Body of pancreas (tissue), 4 donors: ENCODE results near the gene TFAP2A. TPM values are rescaled to one million over a fixed set of nuclear protein-coding genes. Genes with fewer than 3 reads are reported as not detected.
A peak's percentile ranks its signal among the peaks of the same experiment; 100 is the strongest.

Experiments
- ATAC-seq: fragments of 150-250 bp; one replicate; pipeline ENCODE4 v1.9.1; 2016
- DNase-seq, 4 donors: peaks; one replicate each; pipeline ENCODE4 v3.0.0-alpha.2; 2019
- H3K27ac ChIP-seq, 4 donors: fragments of 200-600 bp; sonication (generic); 1 replicate in 3 of 4; 2 replicates in 1 of 4; pipeline versions ENCODE4 v1.5.1 to v1.6.1; 2016 to 2019; ENCODE audit warnings: mild to moderate bottlenecking in 1 of 4, mixed read lengths in 1 of 4, moderate library complexity in 1 of 4
- H3K27me3 ChIP-seq, 2 donors: fragments of 200-600 bp; sonication (generic); one replicate each; pipeline ENCODE4 v1.6.0; 2016; ENCODE audit warnings: mild to moderate bottlenecking in 1 of 2
- H3K36me3 ChIP-seq, 2 donors: fragments of 200-600 bp; sonication (generic); replicated peaks in 1 of 2; 2 replicates each; pipeline ENCODE4 v1.5.1; 2016; ENCODE audit warnings: low read depth in 2 of 2; ENCODE audit not compliant: insufficient read depth in 1 of 2
- H3K4me1 ChIP-seq: fragments of 200-600 bp; sonication (generic); one replicate; pipeline ENCODE4 v1.6.0; 2016
- H3K4me3 ChIP-seq, 2 donors: fragments of 200-600 bp; sonication (generic); 1 replicate in 1 of 2; 2 replicates in 1 of 2; pipeline ENCODE4 v1.5.1; 2016 to 2019
- H3K9me3 ChIP-seq, 3 donors: fragments of 200-600 bp; sonication (generic); 1 replicate in 2 of 3; 2 replicates in 1 of 3; pipeline ENCODE4 v1.5.1; 2016
- CTCF ChIP-seq, 7 experiments: fragments of 450-650 bp in 4 of 7; fragments of 200-600 bp in 3 of 7; sonication (generic) in 3 of 7; IDR thresholded peaks; one replicate each; pipeline ENCODE4 v1.5.1; 2016 to 2019; ENCODE audit warnings: antibody characterized with exemption in 7 of 7
- POLR2A ChIP-seq, 3 donors: fragments of 450-650 bp; IDR thresholded peaks; one replicate each; pipeline ENCODE4 v1.6.1; 2016; ENCODE audit warnings: antibody characterized with exemption in 3 of 3, mild to moderate bottlenecking in 2 of 3
- WGBS, 2 donors: methylation state at CpG; one replicate each; pipeline ENCODE4 v1.1.5; 2017; 5-methylcytosine and 5-hydroxymethylcytosine counted together
- intact Hi-C: fragments of 100-400 bp; cut with DNase I; formaldehyde crosslinking; loops from one replicate; pipeline ENCODE4 v1.15.1; 2023
- total RNA-seq, 2 donors: library from RNA; depleted of rRNA; stranded (reverse); fragments of >200 nt; gene quantifications; one replicate each; pipeline ENCODE4 v1.1.0, GENCODE V29; 2016

Gene TFAP2A
- total RNA-seq, 2 donors from 2014 or later = not detected

- TF ChIP-seq POLR2A (IDR thresholded peaks at IDR 0.05) (no peak), CTCF (IDR thresholded peaks at IDR 0.05) (no peak)
- 33 to 58% methylated on average over 5 of the region's 5 CpGs for WGBS, 2 donors
- Histone ChIP-seq H3K36me3 (no peaks in the 10 kb centered on the region), H3K27ac (no peak overlapping the region), H3K9me3 (no peaks in the 10 kb centered on the region), H3K27me3 (peaks cover 0 to 80% of the 10 kb centered on the region in 2 donors), H3K4me1 (peaks cover 58% of the 10 kb centered on the region), H3K4me3 (no peak overlapping the region)
- DNase-seq (no peak), ATAC-seq (no peak)
- intact Hi-C loops = no loop called here
Observed at GRCh38 chr6:10416516-10416862, 1.6 kb upstream of the TFAP2A start.

GRCh38 chr6:10415617-10416480 lies 975 bp upstream of the TFAP2A start:
- H3K9me3 ChIP-seq = no peaks in the 10 kb centered on the region
- ATAC-seq = no peak
- no peak for DNase-seq
- no peak overlapping the region for H3K27ac ChIP-seq
- intact Hi-C loops = no loop called here
- H3K4me1 ChIP-seq = peaks cover 64% of the 10 kb centered on the region
- TF ChIP-seq CTCF (IDR thresholded peaks at IDR 0.05) (no peak), POLR2A (IDR thresholded peaks at IDR 0.05) (no peak)
- peaks cover 0 to 80% of the 10 kb centered on the region in 2 donors for H3K27me3 ChIP-seq
- 14 to 20% methylated on average over 36 of the region's 36 CpGs for WGBS, 2 donors
- no peaks in the 10 kb centered on the region for H3K36me3 ChIP-seq
- H3K4me3 ChIP-seq = no peak overlapping the region

GRCh38 chr6:10413850-10414738 lies 780 bp downstream of the TFAP2A start:
- peaks cover 53% of the 10 kb centered on the region for H3K4me1 ChIP-seq
- ATAC-seq = no peak
- no peak for DNase-seq
- H3K4me3 ChIP-seq = no peak overlapping the region
- 2 to 5% methylated on average over 28 to 37 of the region's 37 CpGs for WGBS, 2 donors
- TF ChIP-seq POLR2A (IDR thresholded peaks at IDR 0.05) (no peak), CTCF (IDR thresholded peaks at IDR 0.05) (no peak)
- H3K9me3 ChIP-seq = peaks cover 0 to 12% (median 0%) of the 10 kb centered on the region in 3 donors
- H3K27ac ChIP-seq = no peak overlapping the region
- H3K27me3 ChIP-seq = peaks cover 0 to 84% of the 10 kb centered on the region in 2 donors
- intact Hi-C loops = no loop called here
- no peaks in the 10 kb centered on the region for H3K36me3 ChIP-seq

GRCh38 chr6:10413262-10413849 lies 1.5 kb downstream of the TFAP2A start:
- peaks cover 50% of the 10 kb centered on the region for H3K4me1 ChIP-seq
- 5 to 6% methylated on average over 26 to 31 of the region's 31 CpGs for WGBS, 2 donors
- peaks cover 0 to 79% of the 10 kb centered on the region in 2 donors for H3K27me3 ChIP-seq
- TF ChIP-seq POLR2A (IDR thresholded peaks at IDR 0.05) (no peak), CTCF (IDR thresholded peaks at IDR 0.05) (no peak)
- H3K4me3 ChIP-seq = peak overlapping the region in 1 of 2 donors; percentile 51
- no peak for ATAC-seq
- DNase-seq = no peak
- intact Hi-C loops = no loop called here
- peaks cover 0 to 12% (median 0%) of the 10 kb centered on the region in 3 donors for H3K9me3 ChIP-seq
- no peak overlapping the region for H3K27ac ChIP-seq
- no peaks in the 10 kb centered on the region for H3K36me3 ChIP-seq
